ENCODE results near the gene LAMP5.

The LAMP5 gene

GRCh38 chr20:9514461-9515213, at the start of gene LAMP5:
TSS of gene LAMP5 (plus strand) at chr20:9514590. CDS start at chr20:9514853, 263 bp downstream.
- H3K4me3 ChIP-seq (ENCODE audit: low read depth, low read length): no peak within 1 kb of the TSS
- TF ChIP-seq, protein P1, sequence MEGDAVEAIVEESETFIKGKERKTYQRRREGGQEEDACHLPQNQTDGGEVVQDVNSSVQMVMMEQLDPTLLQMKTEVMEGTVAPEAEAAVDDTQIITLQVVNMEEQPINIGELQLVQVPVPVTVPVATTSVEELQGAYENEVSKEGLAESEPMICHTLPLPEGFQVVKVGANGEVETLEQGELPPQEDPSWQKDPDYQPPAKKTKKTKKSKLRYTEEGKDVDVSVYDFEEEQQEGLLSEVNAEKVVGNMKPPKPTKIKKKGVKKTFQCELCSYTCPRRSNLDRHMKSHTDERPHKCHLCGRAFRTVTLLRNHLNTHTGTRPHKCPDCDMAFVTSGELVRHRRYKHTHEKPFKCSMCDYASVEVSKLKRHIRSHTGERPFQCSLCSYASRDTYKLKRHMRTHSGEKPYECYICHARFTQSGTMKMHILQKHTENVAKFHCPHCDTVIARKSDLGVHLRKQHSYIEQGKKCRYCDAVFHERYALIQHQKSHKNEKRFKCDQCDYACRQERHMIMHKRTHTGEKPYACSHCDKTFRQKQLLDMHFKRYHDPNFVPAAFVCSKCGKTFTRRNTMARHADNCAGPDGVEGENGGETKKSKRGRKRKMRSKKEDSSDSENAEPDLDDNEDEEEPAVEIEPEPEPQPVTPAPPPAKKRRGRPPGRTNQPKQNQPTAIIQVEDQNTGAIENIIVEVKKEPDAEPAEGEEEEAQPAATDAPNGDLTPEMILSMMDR (conservative IDR thresholded peaks at IDR 0.05; ENCODE audit: low read depth, low read length): no peak
- DNase-seq (ENCODE audit: low read depth): peak; percentile 33

DNA sequence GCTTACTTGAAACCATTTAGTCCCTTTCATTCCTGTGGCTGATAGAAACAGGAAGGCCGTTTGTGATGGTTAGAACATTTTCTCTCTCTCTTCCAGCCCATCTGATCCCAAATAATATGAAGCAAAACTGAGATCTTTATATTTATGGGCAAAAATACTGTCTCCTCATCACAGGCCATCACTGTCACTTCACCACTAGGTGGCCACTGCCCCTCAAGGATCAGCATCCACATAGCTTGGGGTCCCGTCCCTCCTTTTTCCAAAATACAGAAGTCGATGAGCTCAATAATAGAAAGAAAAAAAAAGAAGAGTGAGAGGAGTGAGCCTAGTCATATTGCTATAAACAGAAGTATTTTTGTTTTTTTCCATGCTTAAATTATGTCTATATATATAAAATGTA, 46.4 kb upstream of the LAMP5 start:
- no peak for DNase-seq (ENCODE audit: low read depth)
- H3K4me3 ChIP-seq (ENCODE audit: low read depth, low read length): no peak overlapping the region
- TF ChIP-seq, protein P1 (conservative IDR thresholded peaks at IDR 0.05; ENCODE audit: low read depth, low read length): peak; percentile 60

DNA sequence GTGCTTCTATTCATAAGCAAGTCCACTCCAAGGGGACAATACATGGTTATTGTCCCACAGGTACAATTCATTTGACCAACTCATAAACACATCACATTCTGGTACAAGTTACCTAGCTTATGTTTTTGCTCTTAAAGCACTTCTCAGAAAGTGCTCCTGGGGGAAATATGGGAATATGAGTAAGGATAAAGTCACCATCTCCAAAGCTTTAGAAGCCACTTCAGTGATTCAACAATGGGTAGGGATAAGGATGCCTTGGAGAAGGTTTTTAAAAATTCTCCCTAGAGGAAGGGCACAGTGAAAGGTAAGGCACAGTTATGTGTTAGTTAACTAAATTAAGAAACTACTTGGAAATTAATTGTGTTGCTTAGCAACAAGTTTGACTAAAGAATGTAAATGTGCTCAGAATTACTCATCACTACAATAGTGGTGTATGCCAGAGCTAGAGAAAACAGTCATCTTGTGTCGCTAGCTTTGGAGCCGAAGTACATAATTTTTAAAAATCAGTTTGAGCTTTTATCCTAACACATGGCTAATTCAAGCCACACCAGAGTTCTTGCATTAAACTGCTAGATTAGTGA, 39.5 kb upstream of the LAMP5 start:
- no peak for DNase-seq (ENCODE audit: low read depth)
- H3K4me3 ChIP-seq (ENCODE audit: low read depth, low read length): no peak overlapping the region
- TF ChIP-seq, protein P1 (conservative IDR thresholded peaks at IDR 0.05; ENCODE audit: low read depth, low read length): no peak

- DNase-seq (ENCODE audit: low read depth): no peak
- H3K4me3 ChIP-seq (ENCODE audit: low read depth, low read length): no peak overlapping the region
- TF ChIP-seq, protein P1 (conservative IDR thresholded peaks at IDR 0.05; ENCODE audit: low read depth, low read length): no peak
Measured at GRCh38 chr20:9475456-9475855, 38.9 kb upstream of the LAMP5 start.

- TF ChIP-seq, protein P1 (conservative IDR thresholded peaks at IDR 0.05; ENCODE audit: low read depth, low read length): no peak
- no peak overlapping the region for H3K4me3 ChIP-seq (ENCODE audit: low read depth, low read length)
- no peak for DNase-seq (ENCODE audit: low read depth)
Measured at GRCh38 chr20:9476174-9476573, 38.2 kb upstream of the LAMP5 start.

GRCh38 chr20:9476637-9477036, 37.8 kb upstream of the LAMP5 start:
- DNase-seq (ENCODE audit: low read depth): no peak
- TF ChIP-seq, protein P1 (conservative IDR thresholded peaks at IDR 0.05; ENCODE audit: low read depth, low read length): no peak
- H3K4me3 ChIP-seq (ENCODE audit: low read depth, low read length): no peak overlapping the region

DNA sequence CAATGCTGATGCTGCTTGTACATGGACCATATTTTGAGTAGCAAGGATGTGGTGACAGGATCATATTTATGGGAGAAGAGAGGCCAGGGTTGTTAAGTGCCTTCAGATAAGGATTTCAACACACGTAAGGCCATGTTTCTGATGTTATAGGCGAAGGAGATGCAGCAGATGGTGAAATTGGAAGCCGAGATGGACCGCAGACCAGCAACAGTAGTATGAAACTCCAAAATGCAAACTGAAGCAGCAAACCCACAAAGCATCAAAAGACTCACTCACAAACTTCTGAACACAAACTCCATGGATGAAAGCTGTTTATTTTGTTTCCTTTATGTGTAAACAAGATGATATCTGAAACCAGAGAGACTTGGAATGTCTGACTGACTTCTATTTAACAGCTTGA, 35.6 kb upstream of the LAMP5 start:
- no peak for DNase-seq (ENCODE audit: low read depth)
- H3K4me3 ChIP-seq (ENCODE audit: low read depth, low read length): no peak overlapping the region
- TF ChIP-seq, protein P1 (conservative IDR thresholded peaks at IDR 0.05; ENCODE audit: low read depth, low read length): no peak
